VCaP (cell line): ENCODE data around the gene VN1R5.

Source experiments
- H3K27ac ChIP-seq: fragments of 450-650 bp; 2 replicates; pipeline ENCODE4 v1.5.1; 2017
- TF ChIP-seq, protein P1 (sequence below): fragments of 450-650 bp; conservative IDR thresholded peaks from 2 replicates; pipeline ENCODE4 v1.5.1; 2017; ENCODE audit warnings: mild to moderate bottlenecking, moderate library complexity

The VN1R5 gene

GRCh38 chr1:247296599-247297180 lies 40.8 kb downstream of the VN1R5 start:
- no peak overlapping the region for H3K27ac ChIP-seq
- TF ChIP-seq, protein P1, sequence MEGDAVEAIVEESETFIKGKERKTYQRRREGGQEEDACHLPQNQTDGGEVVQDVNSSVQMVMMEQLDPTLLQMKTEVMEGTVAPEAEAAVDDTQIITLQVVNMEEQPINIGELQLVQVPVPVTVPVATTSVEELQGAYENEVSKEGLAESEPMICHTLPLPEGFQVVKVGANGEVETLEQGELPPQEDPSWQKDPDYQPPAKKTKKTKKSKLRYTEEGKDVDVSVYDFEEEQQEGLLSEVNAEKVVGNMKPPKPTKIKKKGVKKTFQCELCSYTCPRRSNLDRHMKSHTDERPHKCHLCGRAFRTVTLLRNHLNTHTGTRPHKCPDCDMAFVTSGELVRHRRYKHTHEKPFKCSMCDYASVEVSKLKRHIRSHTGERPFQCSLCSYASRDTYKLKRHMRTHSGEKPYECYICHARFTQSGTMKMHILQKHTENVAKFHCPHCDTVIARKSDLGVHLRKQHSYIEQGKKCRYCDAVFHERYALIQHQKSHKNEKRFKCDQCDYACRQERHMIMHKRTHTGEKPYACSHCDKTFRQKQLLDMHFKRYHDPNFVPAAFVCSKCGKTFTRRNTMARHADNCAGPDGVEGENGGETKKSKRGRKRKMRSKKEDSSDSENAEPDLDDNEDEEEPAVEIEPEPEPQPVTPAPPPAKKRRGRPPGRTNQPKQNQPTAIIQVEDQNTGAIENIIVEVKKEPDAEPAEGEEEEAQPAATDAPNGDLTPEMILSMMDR: no peak

DNA sequence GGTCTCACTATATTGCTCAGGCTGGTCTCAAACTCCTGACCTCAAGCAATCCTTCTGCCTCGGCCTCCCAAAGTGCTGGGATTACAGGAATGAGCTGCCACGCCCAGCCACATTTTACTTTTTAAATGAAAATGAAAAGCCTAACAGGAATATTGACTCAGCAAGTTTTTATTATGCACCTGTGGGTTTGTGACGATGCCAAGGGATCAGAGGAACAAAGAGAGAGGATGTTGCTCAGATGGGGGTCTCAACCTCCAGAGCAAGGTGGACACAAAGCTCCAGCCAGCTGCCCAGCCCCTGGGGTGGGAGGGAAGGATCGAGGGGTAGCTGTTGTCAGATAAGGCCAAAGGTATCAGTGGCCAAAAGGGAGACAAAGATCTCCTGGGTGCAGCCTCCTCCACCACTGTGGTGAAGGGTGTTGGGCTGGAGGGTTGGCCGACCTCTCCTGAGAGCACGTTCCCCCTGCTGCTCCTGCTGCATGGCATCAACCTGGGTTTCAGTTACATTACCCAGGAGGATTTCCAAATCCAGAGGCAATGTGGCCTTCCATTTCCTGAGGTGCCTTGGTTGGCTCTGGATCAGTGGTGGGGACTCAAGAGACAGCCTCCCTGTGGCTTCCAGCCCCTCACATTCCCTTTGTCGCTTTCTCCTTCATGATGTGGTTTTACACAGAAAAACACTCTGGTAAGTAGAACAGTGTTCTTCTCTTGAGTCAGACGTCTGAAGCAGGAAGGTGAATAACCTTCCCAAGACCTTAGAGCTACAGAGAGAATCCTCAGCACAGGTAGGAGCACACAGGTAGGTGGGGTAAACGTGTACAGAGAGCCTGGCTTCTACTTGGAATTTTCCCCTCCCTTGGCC lies 41.6 kb downstream of the VN1R5 start:
- no peak overlapping the region for H3K27ac ChIP-seq
- TF ChIP-seq, protein P1: no peak

GRCh38 chr1:247298124-247298481 lies 42.2 kb downstream of the VN1R5 start:
- TF ChIP-seq, protein P1: no peak
- no peak overlapping the region for H3K27ac ChIP-seq

- H3K27ac ChIP-seq: no peak overlapping the region
- TF ChIP-seq, protein P1: no peak
Measured at GRCh38 chr1:247298701-247299100, 42.8 kb downstream of the VN1R5 start.

- no peak overlapping the region for H3K27ac ChIP-seq
- TF ChIP-seq, protein P1: no peak
Measured at GRCh38 chr1:247299723-247300381, 44.0 kb downstream of the VN1R5 start.

DNA sequence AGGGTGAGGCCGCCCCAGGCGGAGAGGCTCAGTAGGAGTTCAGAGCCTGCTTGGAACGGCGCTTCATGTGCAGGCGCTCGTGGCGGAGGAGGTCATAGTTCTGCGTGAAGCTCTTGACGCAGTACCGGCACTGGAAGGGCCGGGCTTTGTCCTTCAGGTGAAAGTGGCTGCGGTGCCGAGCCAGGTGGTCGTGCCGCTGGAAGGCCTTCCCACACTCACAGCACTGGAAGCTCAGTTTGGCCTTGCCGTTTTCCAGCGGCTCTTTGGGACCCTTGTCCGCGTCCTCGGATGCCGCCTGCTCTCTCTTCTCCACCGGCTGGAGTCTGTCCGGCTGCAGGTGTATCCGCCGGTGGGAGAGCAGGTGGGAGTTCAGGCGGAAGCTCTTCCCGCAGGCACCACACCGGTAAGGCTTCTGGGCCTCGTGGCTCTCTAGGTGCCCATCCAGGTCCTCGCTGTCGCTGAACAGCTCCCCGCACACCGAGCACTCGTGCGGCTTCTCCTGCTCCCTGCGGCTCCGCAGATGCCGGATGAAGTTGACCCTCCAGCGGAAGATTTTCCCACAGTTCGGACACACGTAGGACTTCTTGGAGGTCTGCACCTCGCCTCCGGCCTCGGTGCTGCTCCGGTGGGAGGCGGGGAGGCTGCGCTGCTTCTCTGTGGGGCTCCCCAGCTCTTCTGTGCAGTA lies 44.8 kb downstream of the VN1R5 start:
- TF ChIP-seq, protein P1: no peak
- no peak overlapping the region for H3K27ac ChIP-seq

GRCh38 chr1:247301176-247301540 lies 45.3 kb downstream of the VN1R5 start:
- TF ChIP-seq, protein P1: no peak
- H3K27ac ChIP-seq: no peak overlapping the region
